HG03571 (cell line): ENCODE measurements around the gene MBD3L1.

Experiments used
- ATAC-seq: cut with Tn5 transposase; IDR thresholded peaks from one replicate; pipeline ENCODE4 v1.9.1; 2021; ENCODE audit not compliant: unreplicated experiment

MBD3L1 gene

GRCh38 chr19:8880868-8881488, 48.8 kb downstream of the MBD3L1 start:
- no peak for ATAC-seq

DNA sequence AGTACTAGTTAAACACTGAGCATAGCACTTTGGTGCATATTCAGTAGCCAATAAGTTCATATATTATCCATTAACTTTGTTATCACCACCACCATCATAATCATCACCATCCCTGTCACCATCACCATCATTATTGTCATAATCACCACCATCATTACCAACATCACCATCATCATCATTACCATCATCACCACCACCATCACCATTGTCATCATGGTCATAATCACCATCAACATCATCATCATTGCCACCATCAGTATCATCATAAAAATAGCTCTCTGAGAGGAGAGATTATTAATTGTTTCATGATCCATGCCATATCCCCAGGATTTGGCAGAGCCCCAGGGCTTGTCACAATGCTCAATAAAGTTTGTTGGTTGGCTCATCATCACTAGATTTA, 49.3 kb downstream of the MBD3L1 start:
- ATAC-seq: no peak

DNA sequence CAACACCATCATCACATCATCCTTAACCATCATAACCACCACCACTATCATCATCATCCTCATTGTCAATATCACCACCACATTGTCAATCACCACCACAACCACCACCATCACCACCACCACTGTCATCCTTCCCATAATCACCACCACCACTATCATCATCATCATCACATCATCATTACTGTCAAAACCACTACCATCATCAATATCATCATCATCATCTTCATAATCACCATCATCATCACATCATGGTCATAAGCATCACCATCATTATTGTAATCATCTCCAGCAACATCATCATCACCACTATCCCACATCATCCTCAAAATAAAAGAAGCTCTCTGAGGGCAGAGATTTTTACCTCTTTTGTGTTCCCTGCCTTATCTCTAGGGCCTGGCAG, 52.2 kb downstream of the MBD3L1 start:
- no peak for ATAC-seq

GRCh38 chr19:8887364-8887763, 55.2 kb downstream of the MBD3L1 start:
- no peak for ATAC-seq

DNA sequence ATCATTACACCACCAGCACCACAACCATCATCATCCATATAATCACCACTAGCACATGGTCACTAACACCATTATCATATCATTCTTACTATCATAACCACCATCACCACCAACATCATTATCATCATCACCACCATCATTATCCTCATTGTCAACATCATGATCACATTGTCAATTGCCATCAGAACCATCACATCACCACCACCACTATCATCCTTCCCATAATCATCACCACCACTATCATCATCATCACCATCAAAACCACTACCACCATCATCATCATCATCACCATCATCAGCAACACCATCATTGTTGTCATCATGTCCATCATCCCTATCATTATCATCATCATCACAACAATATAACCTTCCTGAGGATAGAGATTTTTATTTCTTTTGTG, 58.1 kb downstream of the MBD3L1 start:
- ATAC-seq: no peak
